ENCODE measurements around the gene CXCR6. TPM values are rescaled to one million over a fixed set of nuclear protein-coding genes. Genes with fewer than 3 reads are reported as not detected.

CXCR6 gene
- not detected in 2 replicates for total RNA-seq (ENCODE audit: low replicate concordance)

DNA sequence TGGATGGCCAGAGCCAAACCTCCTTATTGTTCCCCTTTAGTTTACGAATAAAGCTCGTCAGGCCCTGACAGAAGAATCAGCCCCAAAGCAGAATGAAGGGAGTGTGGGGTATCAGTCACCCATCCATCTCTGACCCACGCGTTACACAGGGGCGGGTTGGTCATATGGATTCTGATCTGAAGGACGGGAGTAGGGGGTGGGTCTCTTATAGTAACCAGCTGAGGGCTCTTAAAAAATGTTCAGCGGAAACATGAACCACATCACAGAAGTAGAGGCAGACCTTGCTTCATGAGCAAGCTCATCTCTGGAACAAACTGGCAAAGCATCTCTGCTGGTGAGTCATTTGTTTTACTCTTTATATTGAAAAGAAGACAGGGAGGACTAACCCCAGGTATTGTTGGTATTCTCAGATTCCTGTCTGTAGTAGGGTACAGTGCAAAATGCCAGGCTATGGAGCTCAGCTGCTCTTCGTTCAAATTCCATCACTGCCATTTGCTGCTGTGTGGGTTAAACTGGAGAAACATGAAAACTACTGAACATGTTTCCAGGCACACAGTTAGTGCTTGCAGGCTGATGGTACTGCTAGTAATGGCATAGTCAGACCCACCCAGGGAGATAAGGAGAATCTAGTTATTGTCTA, at the start of gene CXCR6:
CXCR6 (plus strand) TSS at position 258 of the 640 bp plus-strand sequence. CDS start 3,018 bp downstream, outside the sequence.
- H3K9me3 Mint-ChIP-seq, result no peaks in the 10 kb centered on the region
- peaks cover 3% of the 10 kb centered on the region for H3K4me1 Mint-ChIP-seq
- no peak within 1 kb of the TSS for H3K27ac Mint-ChIP-seq
- Histone ChIP-seq H3K9me3 (ENCODE audit: low read depth) (no peaks in the 10 kb centered on the region), H3K4me2 (no peak within 1 kb of the TSS), H3K4me3 (no peak within 1 kb of the TSS), H3F3A (ENCODE audit: low read depth) (no peaks in the 10 kb centered on the region), H3K36me3 (no peaks in the 10 kb centered on the region), H3K4me1 (no peaks in the 10 kb centered on the region), H3K27me3 (no peaks in the 10 kb centered on the region), H3K9ac (no peak within 1 kb of the TSS), H3K79me2 (ENCODE audit: low read depth) (no peaks in the 10 kb centered on the region), H3K27ac (no peak within 1 kb of the TSS), H4K20me1 (ENCODE audit: low read depth) (no peaks in the 10 kb centered on the region), H2AFZ (replicated peaks) (no peak within 1 kb of the TSS)
- H3K36me3 Mint-ChIP-seq, result peaks cover 13% of the 10 kb centered on the region
- no peaks in the 10 kb centered on the region for H3K27me3 Mint-ChIP-seq (ENCODE audit: insufficient read depth, low read depth)
- no peak for DNase-seq (ENCODE audit: low spot score)
- TF ChIP-seq EZH2phosphoT487 (IDR thresholded peaks at IDR 0.05) (no peak), CTCF (IDR thresholded peaks at IDR 0.05) (no peak), EZH2 (IDR thresholded peaks at IDR 0.05) (no peak)
- H3K4me3 Mint-ChIP-seq, result no peak within 1 kb of the TSS

- Histone ChIP-seq H4K20me1 (ENCODE audit: low read depth) (no peaks in the 10 kb centered on the region), H3K27ac (no peak overlapping the region), H3K9me3 (ENCODE audit: low read depth) (no peaks in the 10 kb centered on the region), H3F3A (ENCODE audit: low read depth) (no peaks in the 10 kb centered on the region), H3K4me2 (no peak overlapping the region), H3K27me3 (no peaks in the 10 kb centered on the region), H2AFZ (replicated peaks) (no peak overlapping the region), H3K4me1 (no peaks in the 10 kb centered on the region), H3K36me3 (no peaks in the 10 kb centered on the region), H3K79me2 (ENCODE audit: low read depth) (no peaks in the 10 kb centered on the region), H3K4me3 (no peak overlapping the region), H3K9ac (no peak overlapping the region)
- Mint-ChIP-seq H3K27ac (no peak overlapping the region), H3K36me3 (no peaks in the 10 kb centered on the region), H3K27me3 (ENCODE audit: insufficient read depth, low read depth) (peaks cover 7% of the 10 kb centered on the region), H3K4me1 (peaks cover 3% of the 10 kb centered on the region), H3K9me3 (no peaks in the 10 kb centered on the region), H3K4me3 (no peak overlapping the region)
- no peak for DNase-seq (ENCODE audit: low spot score)
- TF ChIP-seq EZH2 (IDR thresholded peaks at IDR 0.05) (no peak), EZH2phosphoT487 (IDR thresholded peaks at IDR 0.05) (no peak), CTCF (IDR thresholded peaks at IDR 0.05) (no peak)
Observed at GRCh38 chr3:45894015-45894414, 49.2 kb upstream of the CXCR6 start.

DNA sequence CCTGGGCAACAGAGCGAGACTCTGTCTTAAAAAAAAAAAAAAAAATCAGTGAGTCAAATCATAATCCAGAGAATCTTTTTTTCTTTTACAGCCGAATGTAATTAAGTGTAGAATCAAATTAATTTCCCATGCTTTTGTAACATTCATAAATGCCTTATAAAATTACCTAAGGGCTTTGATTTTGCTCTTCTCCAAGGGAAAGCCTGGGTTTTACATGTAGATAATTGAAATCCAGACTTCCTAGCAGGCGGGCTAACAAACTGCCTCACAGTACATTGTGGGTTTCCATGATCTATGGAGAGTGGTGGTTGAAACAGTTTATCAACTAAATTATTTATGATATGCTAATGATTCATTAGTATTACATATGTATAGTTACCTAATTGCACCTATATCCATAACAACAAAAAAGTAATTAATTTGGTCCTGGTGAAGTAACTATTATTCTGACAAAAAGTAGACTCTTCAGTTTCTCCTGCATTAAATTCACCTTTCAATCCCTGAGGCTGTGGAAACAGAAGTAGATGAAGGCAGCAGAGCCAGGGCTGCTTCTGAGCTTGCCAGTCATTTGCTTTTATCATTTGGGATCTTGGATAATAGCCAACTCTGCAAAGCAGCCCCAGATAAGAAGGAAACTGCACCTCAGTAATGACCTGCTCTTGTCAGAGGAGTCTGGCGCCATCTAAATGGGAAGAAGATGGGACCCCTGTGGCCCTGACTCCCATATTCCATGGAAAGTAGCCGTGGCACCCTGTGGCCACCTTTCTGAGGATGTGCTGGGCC, 47.4 kb upstream of the CXCR6 start:
- no peak overlapping the region for H2AFZ ChIP-seq (replicated peaks)
- H3K9me3 Mint-ChIP-seq, result no peaks in the 10 kb centered on the region
- no peaks in the 10 kb centered on the region for H3K27me3 ChIP-seq
- no peak overlapping the region for H3K9ac ChIP-seq
- no peaks in the 10 kb centered on the region for H3F3A ChIP-seq (ENCODE audit: low read depth)
- no peaks in the 10 kb centered on the region for H4K20me1 ChIP-seq (ENCODE audit: low read depth)
- H3K36me3 Mint-ChIP-seq, result no peaks in the 10 kb centered on the region
- H3K36me3 ChIP-seq, result no peaks in the 10 kb centered on the region
- TF ChIP-seq EZH2phosphoT487 (IDR thresholded peaks at IDR 0.05), result no peak
- no peak for TF ChIP-seq EZH2 (IDR thresholded peaks at IDR 0.05)
- no peak for TF ChIP-seq CTCF (IDR thresholded peaks at IDR 0.05)
- no peaks in the 10 kb centered on the region for H3K9me3 ChIP-seq (ENCODE audit: low read depth)
- H3K27me3 Mint-ChIP-seq (ENCODE audit: insufficient read depth, low read depth), result peaks cover 5% of the 10 kb centered on the region
- H3K27ac Mint-ChIP-seq, result no peak overlapping the region
- no peak overlapping the region for H3K27ac ChIP-seq
- no peak for DNase-seq (ENCODE audit: low spot score)
- H3K4me1 ChIP-seq, result no peaks in the 10 kb centered on the region
- H3K4me3 Mint-ChIP-seq, result no peak overlapping the region
- no peaks in the 10 kb centered on the region for H3K79me2 ChIP-seq (ENCODE audit: low read depth)
- H3K4me1 Mint-ChIP-seq, result peaks cover 3% of the 10 kb centered on the region
- H3K4me2 ChIP-seq, result no peak overlapping the region
- no peak overlapping the region for H3K4me3 ChIP-seq
